ENCODE results near the gene HOXA9.

DNA sequence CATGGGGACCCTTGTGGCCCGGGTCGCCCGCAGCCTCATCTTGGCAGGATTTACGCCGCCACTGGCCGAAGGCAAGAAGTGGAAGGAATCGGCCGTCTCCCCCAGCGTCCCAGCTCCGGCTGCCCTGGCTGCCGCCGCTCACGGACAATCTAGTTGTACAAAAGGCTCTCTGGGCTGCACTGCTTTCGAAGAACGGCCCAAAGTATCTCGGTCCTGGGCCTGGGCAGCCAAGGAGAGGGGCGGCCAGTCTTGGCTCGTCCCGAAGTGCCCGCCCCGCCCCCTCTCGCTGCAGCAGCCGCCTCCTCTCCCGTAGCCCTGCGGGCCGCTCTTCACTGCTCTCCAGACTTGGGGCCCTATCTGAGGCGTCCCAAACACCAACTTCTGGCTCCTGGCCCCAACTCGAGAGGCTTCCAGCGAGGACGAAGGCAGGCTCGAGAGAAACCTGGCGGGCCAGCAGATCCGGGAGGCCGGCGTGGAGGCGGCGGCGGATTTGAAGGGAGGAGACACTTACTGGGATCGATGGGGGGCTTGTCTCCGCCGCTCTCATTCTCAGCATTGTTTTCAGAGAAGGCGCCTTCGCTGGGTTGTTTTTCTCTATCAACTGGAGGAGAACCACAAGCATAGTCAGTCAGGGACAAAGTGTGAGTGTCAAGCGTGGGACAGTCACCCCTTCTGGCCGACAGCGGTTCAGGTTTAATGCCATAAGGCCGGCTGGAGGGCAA lies 809 bp downstream of the HOXA9 start:
- TF ChIP-seq POLR2A (IDR thresholded peaks at IDR 0.05; ENCODE audit: low read length) (no peak), GATA1 (IDR thresholded peaks at IDR 0.05; ENCODE audit: low read depth, low read length) (no peak)
